Measurements from ENCODE around the gene AAMP.

The AAMP gene

GRCh38 chr2:218262631-218263586, 7.0 kb downstream of the AAMP start:
- Histone ChIP-seq H2BK12ac (ENCODE audit: low read length) (no peak overlapping the region), H3K27me3 (ENCODE audit: insufficient read depth, low read length) (no peaks in the 10 kb centered on the region), H3K4me2 (ENCODE audit: low read length) (no peak overlapping the region), H3K79me2 (ENCODE audit: control insufficient read depth, insufficient read depth, low read length, poor library complexity) (no peaks in the 10 kb centered on the region), H2BK5ac (ENCODE audit: low read depth, low read length, poor library complexity) (no peak overlapping the region), H3K27ac (ENCODE audit: low read depth, low read length) (no peak overlapping the region), H4K91ac (ENCODE audit: low read depth, low read length) (no peak overlapping the region), H3K18ac (ENCODE audit: low read length) (no peak overlapping the region), H4K8ac (ENCODE audit: low read depth, low read length) (no peak overlapping the region), H3K9me3 (ENCODE audit: insufficient read depth, low read depth, low read length) (no peaks in the 10 kb centered on the region), H3K14ac (ENCODE audit: low read length) (no peak overlapping the region), H3K9ac (ENCODE audit: low read length) (no peak overlapping the region), H3K4me3 (ENCODE audit: low read depth, low read length) (peak overlapping the region; percentile 12), H3K4ac (ENCODE audit: low read depth, low read length) (no peak overlapping the region), H2AFZ (ENCODE audit: insufficient read depth, low read length, poor library complexity) (no peak overlapping the region), H3K36me3 (ENCODE audit: control insufficient read depth in 1 of 2, insufficient read depth in 2 of 2, low read length in 2 of 2) (peaks cover 47 to 49% of the 10 kb centered on the region in 2 experiments), H3K79me1 (ENCODE audit: low read length) (peaks cover 11% of the 10 kb centered on the region), H3K23ac (ENCODE audit: low read length) (no peak overlapping the region), H2AK5ac (ENCODE audit: low read length) (no peak overlapping the region), H2BK120ac (ENCODE audit: insufficient read depth, low read length, poor library complexity) (no peak overlapping the region), H3K4me1 (ENCODE audit: control insufficient read depth in 1 of 2, insufficient read depth in 2 of 2, low read length in 2 of 2) (peaks cover 22 to 32% of the 10 kb centered on the region in 2 experiments), H4K12ac (ENCODE audit: low read depth, low read length) (no peak overlapping the region)
- DNase-seq: no peak
- no CpG with 5 or more reads among the region's 39 CpGs for WGBS (ENCODE audit: extremely low coverage, insufficient coverage, insufficient read length)

- Histone ChIP-seq H3K4me1 (ENCODE audit: control insufficient read depth in 1 of 2, insufficient read depth in 2 of 2, low read length in 2 of 2) (peaks cover 24 to 37% of the 10 kb centered on the region in 2 experiments), H2BK12ac (ENCODE audit: low read length) (no peak overlapping the region), H4K12ac (ENCODE audit: low read depth, low read length) (no peak overlapping the region), H3K14ac (ENCODE audit: low read length) (no peak overlapping the region), H3K4me2 (ENCODE audit: low read length) (no peak overlapping the region), H3K18ac (ENCODE audit: low read length) (no peak overlapping the region), H2AK5ac (ENCODE audit: low read length) (no peak overlapping the region), H2BK5ac (ENCODE audit: low read depth, low read length, poor library complexity) (no peak overlapping the region), H3K9me3 (ENCODE audit: insufficient read depth, low read depth, low read length) (no peaks in the 10 kb centered on the region), H3K27ac (ENCODE audit: low read depth, low read length) (no peak overlapping the region), H3K4me3 (ENCODE audit: low read depth, low read length) (no peak overlapping the region), H3K4ac (ENCODE audit: low read depth, low read length) (no peak overlapping the region), H2AFZ (ENCODE audit: insufficient read depth, low read length, poor library complexity) (no peak overlapping the region), H3K36me3 (ENCODE audit: control insufficient read depth in 1 of 2, insufficient read depth in 2 of 2, low read length in 2 of 2) (peaks cover 41 to 44% of the 10 kb centered on the region in 2 experiments), H4K91ac (ENCODE audit: low read depth, low read length) (no peak overlapping the region), H3K79me2 (ENCODE audit: control insufficient read depth, insufficient read depth, low read length, poor library complexity) (no peaks in the 10 kb centered on the region), H2BK120ac (ENCODE audit: insufficient read depth, low read length, poor library complexity) (no peak overlapping the region), H3K27me3 (ENCODE audit: insufficient read depth, low read length) (no peaks in the 10 kb centered on the region), H3K79me1 (ENCODE audit: low read length) (peaks cover 11% of the 10 kb centered on the region), H3K9ac (ENCODE audit: low read length) (no peak overlapping the region), H4K8ac (ENCODE audit: low read depth, low read length) (no peak overlapping the region), H3K23ac (ENCODE audit: low read length) (no peak overlapping the region)
- no peak for DNase-seq
- no CpG with 5 or more reads among the region's 6 CpGs for WGBS (ENCODE audit: extremely low coverage, insufficient coverage, insufficient read length)
Observed at GRCh38 chr2:218262237-218262600, 7.7 kb downstream of the AAMP start.

- Histone ChIP-seq H2BK5ac (ENCODE audit: low read depth, low read length, poor library complexity) (no peak overlapping the region), H3K36me3 (ENCODE audit: control insufficient read depth in 1 of 2, insufficient read depth in 2 of 2, low read length in 2 of 2) (peaks cover 39 to 42% of the 10 kb centered on the region in 2 experiments), H3K79me2 (ENCODE audit: control insufficient read depth, insufficient read depth, low read length, poor library complexity) (no peaks in the 10 kb centered on the region), H3K18ac (ENCODE audit: low read length) (no peak overlapping the region), H4K8ac (ENCODE audit: low read depth, low read length) (peak overlapping the region; percentile 13), H3K9ac (ENCODE audit: low read length) (no peak overlapping the region), H2AK5ac (ENCODE audit: low read length) (no peak overlapping the region), H3K9me3 (ENCODE audit: insufficient read depth, low read depth, low read length) (no peaks in the 10 kb centered on the region), H2AFZ (ENCODE audit: insufficient read depth, low read length, poor library complexity) (no peak overlapping the region), H4K91ac (ENCODE audit: low read depth, low read length) (no peak overlapping the region), H3K23ac (ENCODE audit: low read length) (no peak overlapping the region), H2BK120ac (ENCODE audit: insufficient read depth, low read length, poor library complexity) (no peak overlapping the region), H3K4me3 (ENCODE audit: low read depth, low read length) (no peak overlapping the region), H3K4ac (ENCODE audit: low read depth, low read length) (no peak overlapping the region), H3K14ac (ENCODE audit: low read length) (no peak overlapping the region), H3K4me2 (ENCODE audit: low read length) (no peak overlapping the region), H3K79me1 (ENCODE audit: low read length) (peaks cover 11% of the 10 kb centered on the region), H2BK12ac (ENCODE audit: low read length) (peak overlapping the region; percentile 32), H3K4me1 (ENCODE audit: control insufficient read depth in 1 of 2, insufficient read depth in 2 of 2, low read length in 2 of 2) (peaks cover 24 to 37% of the 10 kb centered on the region in 2 experiments), H4K12ac (ENCODE audit: low read depth, low read length) (no peak overlapping the region), H3K27me3 (ENCODE audit: insufficient read depth, low read length) (no peaks in the 10 kb centered on the region), H3K27ac (ENCODE audit: low read depth, low read length) (no peak overlapping the region)
- WGBS (ENCODE audit: extremely low coverage, insufficient coverage, insufficient read length): no CpG with 5 or more reads among the region's 8 CpGs
- no peak for DNase-seq
Observed at GRCh38 chr2:218261423-218262236, 8.3 kb downstream of the AAMP start.

GRCh38 chr2:218260742-218261422, 9.1 kb downstream of the AAMP start, which contains the start of gene GPBAR1:
Gene GPBAR1, plus strand, starts transcription at chr2:218261015. Its CDS starts 1,710 bp downstream, at chr2:218262725.
- peak within 1 kb of the TSS; percentile 13 for H4K8ac ChIP-seq (ENCODE audit: low read depth, low read length)
- H3K9me3 ChIP-seq (ENCODE audit: insufficient read depth, low read depth, low read length): no peaks in the 10 kb centered on the region
- peak within 1 kb of the TSS; percentile 55 for H2AK5ac ChIP-seq (ENCODE audit: low read length)

More at GRCh38 chr2:218260742-218261422, 9.1 kb downstream of the AAMP start, which contains the start of gene GPBAR1:
- Histone ChIP-seq H3K4me3 (ENCODE audit: low read depth, low read length) (no peak within 1 kb of the TSS), H4K91ac (ENCODE audit: low read depth, low read length) (peak within 1 kb of the TSS; percentile 55), H3K23ac (ENCODE audit: low read length) (no peak within 1 kb of the TSS), H3K18ac (ENCODE audit: low read length) (peak within 1 kb of the TSS; percentile 38), H3K79me1 (ENCODE audit: low read length) (peaks cover 11% of the 10 kb centered on the region), H2BK5ac (ENCODE audit: low read depth, low read length, poor library complexity) (peak within 1 kb of the TSS; percentile 41), H3K4ac (ENCODE audit: low read depth, low read length) (no peak within 1 kb of the TSS), H3K27me3 (ENCODE audit: insufficient read depth, low read length) (no peaks in the 10 kb centered on the region), H2AFZ (ENCODE audit: insufficient read depth, low read length, poor library complexity) (peak within 1 kb of the TSS; percentile 13), H2BK120ac (ENCODE audit: insufficient read depth, low read length, poor library complexity) (peak within 1 kb of the TSS; percentile 3), H3K14ac (ENCODE audit: low read length) (peak within 1 kb of the TSS; percentile 3), H3K9ac (ENCODE audit: low read length) (no peak within 1 kb of the TSS), H3K36me3 (ENCODE audit: control insufficient read depth in 1 of 2, insufficient read depth in 2 of 2, low read length in 2 of 2) (peaks cover 37 to 38% of the 10 kb centered on the region in 2 experiments), H4K12ac (ENCODE audit: low read depth, low read length) (no peak within 1 kb of the TSS), H3K4me2 (ENCODE audit: low read length) (peak within 1 kb of the TSS; percentile 38), H3K27ac (ENCODE audit: low read depth, low read length) (peak within 1 kb of the TSS; percentile 79), H2BK12ac (ENCODE audit: low read length) (peak within 1 kb of the TSS; percentile 32), H3K79me2 (ENCODE audit: control insufficient read depth, insufficient read depth, low read length, poor library complexity) (no peaks in the 10 kb centered on the region), H3K4me1 (ENCODE audit: control insufficient read depth in 1 of 2, insufficient read depth in 2 of 2, low read length in 2 of 2) (peaks cover 24 to 37% of the 10 kb centered on the region in 2 experiments)
- WGBS (ENCODE audit: extremely low coverage, insufficient coverage, insufficient read length): no CpG with 5 or more reads among the region's 10 CpGs
- no peak for DNase-seq

Data from trophoblast cell (in vitro differentiated cells and primary cell).